GM18511 (cell line): Measurements from ENCODE around the gene CLPTM1L.
"Not testable (repeated sequence)": the region's sequence is repeated elsewhere in the genome, so short reads cannot be mapped to it uniquely, and the experiment has no call there.

Source experiments
- ATAC-seq: cut with Tn5 transposase; IDR thresholded peaks from one replicate; pipeline ENCODE4 v1.9.1; 2021; ENCODE audit warnings: mild to moderate bottlenecking, moderate library complexity; ENCODE audit not compliant: unreplicated experiment

Gene CLPTM1L

GRCh38 chr5:1280177-1281037, 64.5 kb downstream of the CLPTM1L start:
- no peak for ATAC-seq

GRCh38 chr5:1279443-1280151, 65.3 kb downstream of the CLPTM1L start:
- ATAC-seq, result no peak

- no peak for ATAC-seq
These were observed 66.0 kb downstream of the CLPTM1L start for GRCh38 chr5:1278656-1279442.

GRCh38 chr5:1278216-1278615, 66.7 kb downstream of the CLPTM1L start:
- ATAC-seq, result no peak

GRCh38 chr5:1277781-1278180, 67.1 kb downstream of the CLPTM1L start:
- no peak for ATAC-seq

GRCh38 chr5:1277331-1277730, 67.6 kb downstream of the CLPTM1L start:
- ATAC-seq, result no peak

- ATAC-seq, result no peak
These were observed 68.0 kb downstream of the CLPTM1L start for GRCh38 chr5:1276930-1277329.

- not testable (repeated sequence) for ATAC-seq
These were observed 69.2 kb downstream of the CLPTM1L start for GRCh38 chr5:1275397-1276391.

GRCh38 chr5:1274471-1274870, 70.4 kb downstream of the CLPTM1L start:
- ATAC-seq, result no peak

- no peak for ATAC-seq
These were observed 71.2 kb downstream of the CLPTM1L start for GRCh38 chr5:1273745-1274144.

GRCh38 chr5:1272201-1272600, 72.7 kb downstream of the CLPTM1L start:
- no peak for ATAC-seq

GRCh38 chr5:1270933-1271914, 73.7 kb downstream of the CLPTM1L start:
- ATAC-seq, result no peak

- ATAC-seq, result no peak
These were observed 74.5 kb downstream of the CLPTM1L start for GRCh38 chr5:1270426-1270825.

- no peak for ATAC-seq
These were observed 76.2 kb downstream of the CLPTM1L start for GRCh38 chr5:1268666-1269065.

- ATAC-seq, result no peak
These were observed 76.8 kb downstream of the CLPTM1L start for GRCh38 chr5:1268056-1268455.
